LNCAP (cell line): ENCODE results near the gene ALPI.

Experiments
- CTCF ChIP-seq: fragments of 450-650 bp; IDR thresholded peaks from 2 replicates; pipeline ENCODE4 v1.5.1; 2017; ENCODE audit warnings: mild to moderate bottlenecking

Gene ALPI

GRCh38 chr2:232481322-232482140 lies 25.6 kb downstream of the ALPI start:
- TF ChIP-seq CTCF: no peak

GRCh38 chr2:232482301-232483238 lies 26.6 kb downstream of the ALPI start:
- no peak for TF ChIP-seq CTCF

GRCh38 chr2:232483311-232483922 lies 27.5 kb downstream of the ALPI start:
- no peak for TF ChIP-seq CTCF

- TF ChIP-seq CTCF: no peak
These were observed 28.1 kb downstream of the ALPI start for GRCh38 chr2:232483923-232484627.

GRCh38 chr2:232484628-232485347 lies 28.8 kb downstream of the ALPI start:
- no peak for TF ChIP-seq CTCF

- TF ChIP-seq CTCF: no peak
These were observed 29.4 kb downstream of the ALPI start for GRCh38 chr2:232485348-232485756.
